GM13976 (cell line): ENCODE data around the gene HSPA4L.

Source experiments
- DNase-seq: peaks from one replicate; pipeline ENCODE4 v3.0.0; 2012; ENCODE audit warnings: low spot score
- CTCF ChIP-seq: IDR thresholded peaks from 2 replicates; pipeline ENCODE4 v1.5.1; 2012; ENCODE audit warnings: borderline replicate concordance, mild to moderate bottlenecking; ENCODE audit not compliant: insufficient read depth; ENCODE audit errors: extremely low read depth, missing control alignments, control extremely low read depth
- in situ Hi-C: fragments of 300-500 bp; cut with MboI; formaldehyde crosslinking; loops from one replicate; pipeline ENCODE4 v1.12.0; 2022; ENCODE audit warnings: low sequenced_read_pairs, mixed read lengths, inconsistent platforms; ENCODE audit not compliant: unreplicated experiment

The HSPA4L gene

GRCh38 chr4:127880763-127881562, 98.8 kb downstream of the HSPA4L start, which contains the start of gene PLK4:
PLK4 (plus strand) TSS chr4:127880893; CDS start chr4:127881135, 242 bp downstream.
- TF ChIP-seq CTCF = no peak
- in situ Hi-C loops = no loop called here
- DNase-seq = peak; percentile 97

GRCh38 chr4:127881563-127881864, 99.4 kb downstream of the HSPA4L start:
- DNase-seq = peak; percentile 63
- peak; percentile 8 for TF ChIP-seq CTCF
- in situ Hi-C loops = no loop called here

- DNase-seq = no peak
- in situ Hi-C loops = no loop called here
- no peak for TF ChIP-seq CTCF
These were observed 106.4 kb downstream of the HSPA4L start for GRCh38 chr4:127888559-127888958.

- no peak for TF ChIP-seq CTCF
- DNase-seq = no peak
- in situ Hi-C loops = no loop called here
These were observed 107.8 kb downstream of the HSPA4L start for GRCh38 chr4:127889903-127890302.
